HG03354 (cell line): Measurements from ENCODE around the gene DIS3L2.

Experiments
- ATAC-seq: cut with Tn5 transposase; IDR thresholded peaks from one replicate; pipeline ENCODE4 v1.9.1; 2021; ENCODE audit warnings: mild to moderate bottlenecking; ENCODE audit not compliant: unreplicated experiment, poor library complexity, severe bottlenecking

DIS3L2 gene

DNA sequence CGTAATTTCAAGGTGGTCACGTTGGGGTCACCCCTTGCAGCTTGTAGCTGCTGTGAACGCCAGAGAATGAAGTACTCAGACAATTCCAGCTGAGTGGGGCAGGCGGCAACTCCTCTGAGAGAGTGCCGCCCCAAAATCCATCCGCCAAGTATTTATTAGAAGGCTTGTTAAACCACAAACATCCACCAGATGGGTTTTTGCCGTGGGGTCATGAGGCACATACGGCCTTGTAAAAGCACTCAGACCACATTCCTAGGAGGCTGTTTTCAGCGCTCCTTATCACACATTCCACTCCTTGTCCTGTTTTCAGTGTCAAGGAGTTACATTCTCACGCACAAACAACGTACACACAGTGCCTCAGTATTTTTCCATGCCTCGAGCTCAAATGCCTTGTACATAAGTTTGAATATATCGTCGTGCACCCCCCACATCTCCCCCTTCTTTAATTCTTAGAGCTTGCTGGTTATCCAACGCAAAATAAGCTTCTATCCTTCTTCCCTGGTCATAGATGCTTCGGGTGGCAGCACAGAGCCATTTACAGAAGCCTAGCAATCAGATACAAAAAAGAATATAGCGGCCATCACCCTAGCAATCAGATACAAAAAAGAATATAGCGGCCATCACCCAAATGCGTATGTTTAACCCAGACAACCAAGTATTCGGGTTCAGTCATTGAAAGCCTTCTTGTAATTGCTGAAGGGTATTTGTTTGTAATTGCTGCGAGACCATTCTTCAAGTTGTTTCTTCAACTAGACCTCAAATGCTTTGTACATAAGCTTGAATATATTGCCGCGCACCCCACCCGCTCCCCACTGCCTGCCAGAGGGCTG is 424.4 kb downstream of the DIS3L2 start:
- ATAC-seq = no peak

DNA sequence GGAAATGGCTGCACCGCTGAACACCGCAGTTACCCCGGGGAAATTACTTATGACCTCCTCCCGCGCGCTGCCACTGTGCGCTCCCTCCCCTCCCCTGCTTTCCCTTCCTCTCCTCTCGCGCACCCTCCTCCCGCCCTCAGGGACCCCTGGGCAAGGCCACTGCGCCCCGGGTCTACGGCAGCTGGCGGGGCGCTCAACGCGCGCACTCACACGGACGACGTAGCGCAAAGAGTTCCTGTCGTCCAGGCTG is 424.9 kb downstream of the DIS3L2 start:
- ATAC-seq = no peak
